ENCODE data around the gene LRRIQ1. TPM values are rescaled to one million over a fixed set of nuclear protein-coding genes. Genes with fewer than 3 reads are reported as not detected.

Gene LRRIQ1
- total RNA-seq, 1 experiment from 2014 or later: 0.39 TPM

DNA sequence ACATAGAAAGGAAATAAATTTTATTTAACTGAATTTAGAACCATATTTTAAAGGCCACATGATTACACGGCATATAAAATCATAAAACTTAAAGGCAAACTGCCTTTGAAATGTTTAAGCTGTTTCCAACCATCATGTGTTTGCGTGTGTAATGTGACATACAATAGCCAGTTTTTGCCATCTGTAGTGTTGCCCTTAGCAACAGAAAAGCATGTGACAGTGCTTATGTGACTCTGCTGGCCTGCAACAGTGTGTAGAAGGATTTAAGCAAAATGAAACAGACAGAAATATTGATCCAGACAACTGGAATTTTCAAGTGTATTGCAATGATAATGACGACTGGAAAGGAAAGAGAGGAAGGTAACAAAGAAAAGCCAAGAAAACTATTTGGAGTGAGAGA, 49.6 kb upstream of the LRRIQ1 start:
- no peak overlapping the region for H2BK20ac ChIP-seq (ENCODE audit: low read depth, low read length, poor library complexity, severe bottlenecking)
- TF ChIP-seq, protein P1, sequence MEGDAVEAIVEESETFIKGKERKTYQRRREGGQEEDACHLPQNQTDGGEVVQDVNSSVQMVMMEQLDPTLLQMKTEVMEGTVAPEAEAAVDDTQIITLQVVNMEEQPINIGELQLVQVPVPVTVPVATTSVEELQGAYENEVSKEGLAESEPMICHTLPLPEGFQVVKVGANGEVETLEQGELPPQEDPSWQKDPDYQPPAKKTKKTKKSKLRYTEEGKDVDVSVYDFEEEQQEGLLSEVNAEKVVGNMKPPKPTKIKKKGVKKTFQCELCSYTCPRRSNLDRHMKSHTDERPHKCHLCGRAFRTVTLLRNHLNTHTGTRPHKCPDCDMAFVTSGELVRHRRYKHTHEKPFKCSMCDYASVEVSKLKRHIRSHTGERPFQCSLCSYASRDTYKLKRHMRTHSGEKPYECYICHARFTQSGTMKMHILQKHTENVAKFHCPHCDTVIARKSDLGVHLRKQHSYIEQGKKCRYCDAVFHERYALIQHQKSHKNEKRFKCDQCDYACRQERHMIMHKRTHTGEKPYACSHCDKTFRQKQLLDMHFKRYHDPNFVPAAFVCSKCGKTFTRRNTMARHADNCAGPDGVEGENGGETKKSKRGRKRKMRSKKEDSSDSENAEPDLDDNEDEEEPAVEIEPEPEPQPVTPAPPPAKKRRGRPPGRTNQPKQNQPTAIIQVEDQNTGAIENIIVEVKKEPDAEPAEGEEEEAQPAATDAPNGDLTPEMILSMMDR (conservative IDR thresholded peaks at IDR 0.05): no peak
- Mint-ChIP-seq H3K27ac (no peak overlapping the region), H3K4me3 (no peak overlapping the region), H3K9me3 (no peaks in the 10 kb centered on the region; a peak in 1 of 5 replicates), H3K4me1 (peaks cover 11% of the 10 kb centered on the region in 2 experiments), H3K36me3 (ENCODE audit: insufficient read depth in 1 of 3, low read depth in 3 of 3) (no peaks in the 10 kb centered on the region), H3K27me3 (ENCODE audit: low read depth) (no peaks in the 10 kb centered on the region)
- no peak overlapping the region for H2BK5ac ChIP-seq (ENCODE audit: insufficient read length, low read length)
- no peak overlapping the region for H3K23ac ChIP-seq (ENCODE audit: insufficient read length, low read depth, low read length)
- WGBS (ENCODE audit: extremely low coverage, insufficient read length, low lambda C conversion rate): no CpG with 5 or more reads among the region's 3 CpGs
- no peak overlapping the region for H3K18ac ChIP-seq (ENCODE audit: insufficient read length, low read depth, low read length)
- no peaks in the 10 kb centered on the region for H3K23me2 ChIP-seq (ENCODE audit: insufficient read length, low read depth, low read length, poor library complexity, severe bottlenecking)
- no peak overlapping the region for H2BK15ac ChIP-seq (ENCODE audit: low read depth, low read length)
- H3K4me2 ChIP-seq (ENCODE audit: insufficient read depth, insufficient read length, low read length): no peak overlapping the region
- no peak overlapping the region for H4K91ac ChIP-seq (ENCODE audit: insufficient read length, low read depth, low read length)
- no peaks in the 10 kb centered on the region for H3K79me2 ChIP-seq (ENCODE audit: insufficient read depth, low read length)
- H2AK5ac ChIP-seq (ENCODE audit: insufficient read length, low read length): no peak overlapping the region
- H4K20me1 ChIP-seq (ENCODE audit: control insufficient read depth, insufficient read depth, insufficient read length): no peaks in the 10 kb centered on the region
- H2BK120ac ChIP-seq (ENCODE audit: low read depth, low read length, poor library complexity, severe bottlenecking): no peak overlapping the region
- H3K9ac ChIP-seq (ENCODE audit: extremely low read depth, insufficient read length, low read length): no peak overlapping the region
- no peak overlapping the region for H3K56ac ChIP-seq (ENCODE audit: insufficient read length, low read depth, low read length)
- no peaks in the 10 kb centered on the region for H3K79me1 ChIP-seq (ENCODE audit: insufficient read depth, low read depth, low read length, poor library complexity, severe bottlenecking)
- H3K14ac ChIP-seq (ENCODE audit: insufficient read depth, low read length): no peak overlapping the region
- no peak overlapping the region for H4K5ac ChIP-seq (ENCODE audit: insufficient read length, low read depth, low read length)
- no peaks in the 10 kb centered on the region for H3K27me3 ChIP-seq (ENCODE audit: insufficient read depth, low read length)
- no peak overlapping the region for H2AFZ ChIP-seq (ENCODE audit: low read length)
- H2BK12ac ChIP-seq (ENCODE audit: insufficient read length, low read depth, low read length): no peak overlapping the region
- H3K9me3 ChIP-seq (ENCODE audit: control insufficient read depth, low read depth, low read length): no peaks in the 10 kb centered on the region
- H3K27ac ChIP-seq (ENCODE audit: insufficient read length, low read depth, low read length): no peak overlapping the region
- no peaks in the 10 kb centered on the region; the same call in none of the 2 replicates for H3K4me1 ChIP-seq (ENCODE audit: insufficient read depth, low read length)
- H3T11ph ChIP-seq (ENCODE audit: low read length): no peak overlapping the region
- H4K8ac ChIP-seq (replicated peaks; ENCODE audit: insufficient read length, low read depth, low read length): no peak overlapping the region
- no peak for DNase-seq
- no peak overlapping the region for H3K4ac ChIP-seq (ENCODE audit: low read depth, low read length)
